Lower leg skin (tissue), 3 donors: ENCODE measurements around the gene SCUBE3.

ENCODE experiments used
- POLR2A ChIP-seq, 2 donors: fragments of 450-650 bp; IDR thresholded peaks; one replicate each; pipeline ENCODE4 v1.6.1; 2016 to 2017; ENCODE audit warnings: antibody characterized with exemption in 2 of 2, mild to moderate bottlenecking in 1 of 2, moderate library complexity in 1 of 2
- TF ChIP-seq, protein P1 (sequence below), 3 donors: fragments of 450-650 bp; IDR thresholded peaks; one replicate each; pipeline ENCODE4 v1.5.1; 2016; ENCODE audit warnings: antibody characterized with exemption in 3 of 3, mild to moderate bottlenecking in 3 of 3, moderate library complexity in 2 of 3

DNA sequence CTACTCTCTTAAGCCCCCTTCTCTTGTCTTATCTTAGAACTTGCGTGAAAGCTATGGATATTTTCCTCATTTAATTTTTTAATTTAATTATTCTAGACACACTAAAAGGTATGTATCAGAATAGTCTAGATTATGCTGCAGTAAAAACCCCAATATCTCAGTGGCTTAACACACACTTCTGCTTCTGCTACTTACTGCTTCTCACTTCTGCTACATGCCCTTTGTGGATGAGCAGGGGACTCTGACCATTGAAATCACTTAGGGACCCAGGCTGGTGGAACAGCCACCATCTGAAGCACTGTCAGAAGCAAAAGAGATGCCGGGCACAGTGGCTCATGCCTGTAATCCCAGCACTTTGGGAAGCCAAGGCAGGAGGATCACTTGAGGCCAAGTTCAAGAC lies 27.2 kb upstream of the SCUBE3 start:
- TF ChIP-seq POLR2A (IDR thresholded peaks at IDR 0.05): no peak
- TF ChIP-seq, protein P1, sequence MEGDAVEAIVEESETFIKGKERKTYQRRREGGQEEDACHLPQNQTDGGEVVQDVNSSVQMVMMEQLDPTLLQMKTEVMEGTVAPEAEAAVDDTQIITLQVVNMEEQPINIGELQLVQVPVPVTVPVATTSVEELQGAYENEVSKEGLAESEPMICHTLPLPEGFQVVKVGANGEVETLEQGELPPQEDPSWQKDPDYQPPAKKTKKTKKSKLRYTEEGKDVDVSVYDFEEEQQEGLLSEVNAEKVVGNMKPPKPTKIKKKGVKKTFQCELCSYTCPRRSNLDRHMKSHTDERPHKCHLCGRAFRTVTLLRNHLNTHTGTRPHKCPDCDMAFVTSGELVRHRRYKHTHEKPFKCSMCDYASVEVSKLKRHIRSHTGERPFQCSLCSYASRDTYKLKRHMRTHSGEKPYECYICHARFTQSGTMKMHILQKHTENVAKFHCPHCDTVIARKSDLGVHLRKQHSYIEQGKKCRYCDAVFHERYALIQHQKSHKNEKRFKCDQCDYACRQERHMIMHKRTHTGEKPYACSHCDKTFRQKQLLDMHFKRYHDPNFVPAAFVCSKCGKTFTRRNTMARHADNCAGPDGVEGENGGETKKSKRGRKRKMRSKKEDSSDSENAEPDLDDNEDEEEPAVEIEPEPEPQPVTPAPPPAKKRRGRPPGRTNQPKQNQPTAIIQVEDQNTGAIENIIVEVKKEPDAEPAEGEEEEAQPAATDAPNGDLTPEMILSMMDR (IDR thresholded peaks at IDR 0.05): no peak
